Endothelial cell of umbilical vein (primary cell): Measurements from ENCODE around the gene EPC2. TPM values are rescaled to one million over a fixed set of nuclear protein-coding genes. Genes with fewer than 3 reads are reported as not detected.

Source experiments
- BruUV-seq: library from RNA; stranded (reverse); fragments of 400-500 nt; replicated peaks from 2 replicates; lab custom pipeline; 2021; lab: Mats Ljungman, UMichigan
- CTCF ChIA-PET: fragments of 300-600, 350-600 bp; sonication (Branson Sonifier 250); formaldehyde crosslinking; loops from one replicate; lab custom pipeline; 2021; ENCODE audit warnings: antibody characterized with exemption, inconsistent platforms; lab: Charles Lee
- POLR2A ChIA-PET: fragments of 300-600, 350-600 bp; sonication (Branson Sonifier 250); formaldehyde crosslinking; loops from one replicate; lab custom pipeline; 2021; ENCODE audit warnings: antibody characterized with exemption, inconsistent platforms; lab: Charles Lee
- DNase-seq: peaks from one replicate; pipeline ENCODE4 v3.0.0-alpha.2; 2011; ENCODE audit warnings: low read depth, low spot score
- FAIRE-seq: peaks from 2 replicates; lab custom pipeline; 2011; peaks lifted over from hg19 to GRCh38; lab: Jason Lieb, UNC
- H2AFZ ChIP-seq: 2 replicates; pipeline ENCODE4 v1.6.0; 2012; ENCODE audit warnings: low read depth, low read length, control low read depth, inconsistent platforms
- H3K27ac ChIP-seq: 2 replicates; pipeline ENCODE4 v1.5.1; 2011; ENCODE audit warnings: low read depth, mild to moderate bottlenecking, control low read depth, low read length, moderate library complexity; ENCODE audit not compliant: insufficient read depth
- H3K27me3 ChIP-seq, 2 experiments: 2 replicates each; pipeline versions ENCODE4 v1.6.0 to v1.6.1; 2011; ENCODE audit warnings: low read length in 2 of 2, mixed read lengths in 1 of 2; ENCODE audit not compliant: control insufficient read depth in 2 of 2, insufficient read depth in 2 of 2
- H3K36me3 ChIP-seq, 2 experiments: 2 replicates in 1 of 2; 3 replicates in 1 of 2; pipeline ENCODE4 v1.5.1; 2011; ENCODE audit warnings: low read length in 2 of 2, mild to moderate bottlenecking in 1 of 2, moderate library complexity in 1 of 2; ENCODE audit not compliant: control insufficient read depth in 2 of 2, insufficient read depth in 2 of 2; ENCODE audit errors: extremely low read depth in 1 of 2
- H3K4me1 ChIP-seq: 3 replicates; pipeline ENCODE4 v1.5.1; 2011; ENCODE audit warnings: mild to moderate bottlenecking, low read length; ENCODE audit not compliant: control insufficient read depth, insufficient read depth; ENCODE audit errors: extremely low read depth
- H3K4me2 ChIP-seq: 2 replicates; pipeline ENCODE4 v1.6.1; 2011; ENCODE audit warnings: low read length, control low read depth, mixed read lengths; ENCODE audit not compliant: insufficient read depth
- H3K4me3 ChIP-seq, 3 experiments: fragments of 200-600 bp in 1 of 3; sonication (generic), shearing (Covaris generic) in 1 of 3; replicated peaks in 1 of 3; 2 replicates each; pipeline ENCODE4 v1.5.1; 2011 to 2016; ENCODE audit warnings: control low read depth in 3 of 3, low read length in 3 of 3, mild to moderate bottlenecking in 2 of 3, inconsistent platforms in 1 of 3, low read depth in 1 of 3, moderate library complexity in 1 of 3; ENCODE audit not compliant: insufficient read depth in 1 of 3
- H3K79me2 ChIP-seq: 2 replicates; pipeline ENCODE4 v1.6.0; 2012; ENCODE audit warnings: low read length, inconsistent platforms; ENCODE audit not compliant: control insufficient read depth, insufficient read depth
- H3K9ac ChIP-seq: replicated peaks from 2 replicates; pipeline ENCODE3; 2011; ENCODE audit warnings: low read length, control low read depth; ENCODE audit not compliant: insufficient read depth; ENCODE audit errors: extremely low read depth
- H3K9me1 ChIP-seq: replicated peaks from 3 replicates; pipeline ENCODE4 v1.6.0; 2011; ENCODE audit warnings: mild to moderate bottlenecking, low read length; ENCODE audit not compliant: control insufficient read depth, insufficient read depth; ENCODE audit errors: extremely low read depth
- H3K9me3 ChIP-seq: replicated peaks from 2 replicates; pipeline ENCODE4 v1.5.1; 2012; ENCODE audit warnings: low read length, inconsistent platforms; ENCODE audit not compliant: control insufficient read depth, insufficient read depth
- H4K20me1 ChIP-seq: replicated peaks from 2 replicates; pipeline ENCODE3; 2011; ENCODE audit warnings: mild to moderate bottlenecking, low read length; ENCODE audit not compliant: control insufficient read depth, insufficient read depth; ENCODE audit errors: extremely low read depth
- EZH2 ChIP-seq: IDR thresholded peaks from 2 replicates; pipeline ENCODE4 v1.6.1; 2012; ENCODE audit warnings: borderline replicate concordance, low read depth, mild to moderate bottlenecking, moderate library complexity, low read length, inconsistent platforms; ENCODE audit not compliant: severe bottlenecking
- FOS ChIP-seq: IDR thresholded peaks from 2 replicates; pipeline ENCODE4 v1.6.1; 2011; ENCODE audit warnings: mild to moderate bottlenecking, low read length, moderate library complexity, borderline replicate concordance; ENCODE audit not compliant: insufficient read depth
- GATA2 ChIP-seq: IDR thresholded peaks from 2 replicates; pipeline ENCODE4 v1.7.0; 2011; ENCODE audit warnings: low read depth, mild to moderate bottlenecking, moderate library complexity, mixed read lengths, low read length; ENCODE audit not compliant: insufficient read length, insufficient read depth
- JUN ChIP-seq: IDR thresholded peaks from 2 replicates; pipeline ENCODE4 v1.6.1; 2011; ENCODE audit warnings: borderline replicate concordance, low read depth; ENCODE audit not compliant: insufficient read length, insufficient read depth
- MAX ChIP-seq: IDR thresholded peaks from 2 replicates; pipeline ENCODE4 v1.6.1; 2011; ENCODE audit not compliant: insufficient read depth, insufficient read length
- POLR2A ChIP-seq: IDR thresholded peaks from 2 replicates; pipeline ENCODE4 v1.6.1; 2012; ENCODE audit warnings: low read depth, mild to moderate bottlenecking, control low read depth, low read length
- dilution Hi-C: fragments of 300-500 bp; cut with MboI; formaldehyde crosslinking; loops from one replicate; pipeline ENCODE4 v1.15.0; 2019; ENCODE audit warnings: low sequenced_read_pairs; ENCODE audit not compliant: extremely low pct_ligation_motif_present
- intact Hi-C: fragments of 100-400 bp; cut with micrococcal nuclease; formaldehyde crosslinking; loops from one replicate; pipeline ENCODE4 v1.10.0; 2022
- polyA plus RNA-seq, 4 experiments: library from polyadenylated mRNA; depleted of rRNA in 3 of 4; stranded (reverse) in 3 of 4; unstranded in 1 of 4; fragments of >200 nt; gene quantifications; 2 replicates each; pipeline versions ENCODE4 v1.2.1 to v1.2.3, GENCODE V29; 2011 to 2012; ENCODE audit warnings: missing spikeins in 1 of 4
- total RNA-seq: library from RNA; stranded (reverse); gene quantifications from 2 replicates; pipeline ENCODE4 v1.2.3, GENCODE V29; 2021

Gene EPC2
- total and polyA plus RNA-seq, 2 donors (not counting 3 experiments of a cell fraction or from before 2014, with no cell fraction given): 15.1 to 25.2 TPM

- no TSS peak for BruUV-seq
- DNase-seq: peak; percentile 75
- Histone ChIP-seq H3K4me2 (peak overlapping the region; percentile 6), H3K27me3 (no peaks in the 10 kb centered on the region), H3K79me2 (peaks cover 80% of the 10 kb centered on the region), H3K9ac (no peak overlapping the region), H4K20me1 (peaks cover 10% of the 10 kb centered on the region), H3K9me3 (no peaks in the 10 kb centered on the region), H3K36me3 (no peaks in the 10 kb centered on the region), H3K27ac (no peak overlapping the region), H3K4me1 (peaks cover 24% of the 10 kb centered on the region), H2AFZ (no peak overlapping the region), H3K9me1 (peaks cover 2% of the 10 kb centered on the region), H3K4me3 (no peak overlapping the region)
- ChIA-PET POLR2A (no interaction called here), CTCF (no interaction called here)
- dilution Hi-C loops (no loop called here), intact Hi-C loops (loop anchor here (1.0 kb wide), 1 partner anchor 13 kb away; no protein-coding TSS in a partner anchor)
- peak; percentile 65 for FAIRE-seq
- TF ChIP-seq JUN: peak; percentile 82
- no peak for TF ChIP-seq EZH2
- no peak for TF ChIP-seq MAX
- TF ChIP-seq GATA2: peak; percentile 36
- no peak for TF ChIP-seq POLR2A
- TF ChIP-seq FOS: peak; percentile 80
Observed at GRCh38 chr2:148658807-148659722, 14.5 kb downstream of the EPC2 start.
